RWPE1 (cell line): ENCODE measurements around the gene ACTR5.

Experiments used
- CTCF ChIA-PET: fragments of 350-600 bp; sonication (Branson Sonifier 250); formaldehyde crosslinking; extraction: SDS; loops from one replicate; lab custom pipeline; 2021; lab: Yijun Ruan, JAX
- POLR2A ChIA-PET: fragments of 400-600 bp; formaldehyde crosslinking; extraction: SDS; loops from one replicate; lab custom pipeline; 2020; ENCODE audit warnings: antibody characterized with exemption; ENCODE audit not compliant: low non-redundant PET; lab: Yijun Ruan, JAX
- DNase-seq: peaks from one replicate; pipeline ENCODE4 v3.0.0; 2012; ENCODE audit warnings: low spot score
- H3K27ac ChIP-seq: fragments of 450-650 bp; 2 replicates; pipeline ENCODE4 v1.5.1; 2017
- TF ChIP-seq, protein P1 (sequence below): fragments of 450-650 bp; conservative IDR thresholded peaks from 2 replicates; pipeline ENCODE4 v1.5.1; 2017; ENCODE audit warnings: low read depth, mild to moderate bottlenecking

ACTR5 gene

DNA sequence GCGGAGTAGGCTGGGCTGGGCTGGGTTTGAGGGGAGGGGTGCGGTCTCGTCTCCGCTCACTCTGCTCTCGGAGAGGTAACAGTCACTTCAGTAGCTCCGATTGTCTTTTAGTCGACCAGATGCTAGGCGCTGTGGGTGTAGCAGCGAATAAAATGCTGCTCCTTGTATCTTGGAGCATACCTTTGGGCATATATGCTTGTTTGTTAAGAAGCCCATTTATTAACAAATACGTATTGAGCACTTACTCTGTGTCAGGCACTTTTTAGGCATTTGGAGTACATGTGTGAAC is 545 bp downstream of the ACTR5 start:
- POLR2A ChIA-PET: no interaction called here
- CTCF ChIA-PET: interaction anchor here (0.6 to 4.7 kb wide), 4 partner anchors 18 to 100 kb away, joined by 3 to 29 read pairs (median 5); no protein-coding TSS in a partner anchor
- TF ChIP-seq, protein P1, sequence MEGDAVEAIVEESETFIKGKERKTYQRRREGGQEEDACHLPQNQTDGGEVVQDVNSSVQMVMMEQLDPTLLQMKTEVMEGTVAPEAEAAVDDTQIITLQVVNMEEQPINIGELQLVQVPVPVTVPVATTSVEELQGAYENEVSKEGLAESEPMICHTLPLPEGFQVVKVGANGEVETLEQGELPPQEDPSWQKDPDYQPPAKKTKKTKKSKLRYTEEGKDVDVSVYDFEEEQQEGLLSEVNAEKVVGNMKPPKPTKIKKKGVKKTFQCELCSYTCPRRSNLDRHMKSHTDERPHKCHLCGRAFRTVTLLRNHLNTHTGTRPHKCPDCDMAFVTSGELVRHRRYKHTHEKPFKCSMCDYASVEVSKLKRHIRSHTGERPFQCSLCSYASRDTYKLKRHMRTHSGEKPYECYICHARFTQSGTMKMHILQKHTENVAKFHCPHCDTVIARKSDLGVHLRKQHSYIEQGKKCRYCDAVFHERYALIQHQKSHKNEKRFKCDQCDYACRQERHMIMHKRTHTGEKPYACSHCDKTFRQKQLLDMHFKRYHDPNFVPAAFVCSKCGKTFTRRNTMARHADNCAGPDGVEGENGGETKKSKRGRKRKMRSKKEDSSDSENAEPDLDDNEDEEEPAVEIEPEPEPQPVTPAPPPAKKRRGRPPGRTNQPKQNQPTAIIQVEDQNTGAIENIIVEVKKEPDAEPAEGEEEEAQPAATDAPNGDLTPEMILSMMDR: no peak
- peak overlapping the region; percentile 84 for H3K27ac ChIP-seq
- peak; percentile 91 for DNase-seq

DNA sequence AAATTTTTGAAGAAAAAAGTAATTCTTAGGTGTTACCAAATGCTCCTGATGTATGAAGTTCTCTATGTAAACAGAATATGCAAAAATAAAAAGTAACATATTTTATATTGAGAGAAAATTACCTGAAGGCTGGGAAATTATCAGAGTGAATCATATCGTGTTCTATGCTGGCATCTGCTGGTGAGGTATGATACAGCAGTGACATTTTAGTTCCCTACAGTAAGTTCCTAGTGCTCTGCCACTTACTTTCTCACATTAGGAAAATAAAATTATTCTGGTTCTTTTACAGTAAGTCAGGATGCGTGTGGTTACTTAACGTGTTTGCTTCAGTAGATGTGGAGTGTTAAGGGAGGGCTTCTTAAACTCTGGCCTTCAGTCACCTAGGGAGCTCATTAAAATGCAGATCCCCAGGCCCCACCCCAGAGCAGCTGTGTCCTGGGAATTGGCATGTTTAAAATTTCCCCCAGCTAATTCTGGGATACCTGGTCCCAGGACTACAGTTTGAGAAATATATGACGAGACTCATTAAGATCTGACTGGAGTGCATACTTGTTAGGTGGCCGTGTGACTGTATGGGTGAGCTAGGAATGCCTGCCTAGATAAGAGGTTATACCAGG is 3.2 kb downstream of the ACTR5 start:
- ChIA-PET POLR2A (no interaction called here), CTCF (interaction anchor here (0.6 to 4.7 kb wide), 23 partner anchors 10 to 985 kb away, joined by 3 to 32 read pairs (median 6); partner anchors contain the start of gene SLC32A1)
- H3K27ac ChIP-seq: no peak overlapping the region
- DNase-seq: peak; percentile 80
- TF ChIP-seq, protein P1: peak; percentile 92

DNA sequence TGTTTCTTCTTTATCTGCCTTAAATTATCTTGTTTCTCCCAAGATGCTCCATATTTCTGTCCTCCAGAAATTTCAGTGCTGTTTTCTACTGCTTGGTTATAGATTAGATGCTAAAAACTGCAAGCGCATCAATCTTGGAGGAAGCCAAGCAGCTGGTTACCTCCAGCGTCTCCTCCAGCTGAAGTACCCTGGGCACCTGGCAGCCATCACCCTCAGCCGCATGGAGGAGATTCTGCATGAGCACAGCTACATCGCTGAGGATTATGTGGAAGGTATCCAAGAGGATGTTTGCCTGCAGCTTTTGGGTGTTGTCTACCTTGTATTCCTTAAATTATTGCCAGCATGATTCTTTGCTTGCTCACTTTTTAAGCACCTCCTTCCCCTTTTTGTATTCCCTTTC is 3.8 kb downstream of the ACTR5 start:
- no peak overlapping the region for H3K27ac ChIP-seq
- no peak for DNase-seq
- TF ChIP-seq, protein P1: no peak
- ChIA-PET CTCF (interaction anchor here (0.6 to 4.7 kb wide), 23 partner anchors 9 to 985 kb away, joined by 3 to 32 read pairs (median 6); partner anchors contain the start of gene SLC32A1), POLR2A (no interaction called here)

GRCh38 chr20:38754924-38755323 is 6.7 kb downstream of the ACTR5 start:
- no peak overlapping the region for H3K27ac ChIP-seq
- CTCF ChIA-PET: interaction anchor here (0.6 to 0.7 kb wide), 3 partner anchors 24 to 104 kb away, joined by 3 to 6 read pairs (median 3); no protein-coding TSS in a partner anchor
- TF ChIP-seq, protein P1: no peak
- DNase-seq: no peak
- POLR2A ChIA-PET: no interaction called here

DNA sequence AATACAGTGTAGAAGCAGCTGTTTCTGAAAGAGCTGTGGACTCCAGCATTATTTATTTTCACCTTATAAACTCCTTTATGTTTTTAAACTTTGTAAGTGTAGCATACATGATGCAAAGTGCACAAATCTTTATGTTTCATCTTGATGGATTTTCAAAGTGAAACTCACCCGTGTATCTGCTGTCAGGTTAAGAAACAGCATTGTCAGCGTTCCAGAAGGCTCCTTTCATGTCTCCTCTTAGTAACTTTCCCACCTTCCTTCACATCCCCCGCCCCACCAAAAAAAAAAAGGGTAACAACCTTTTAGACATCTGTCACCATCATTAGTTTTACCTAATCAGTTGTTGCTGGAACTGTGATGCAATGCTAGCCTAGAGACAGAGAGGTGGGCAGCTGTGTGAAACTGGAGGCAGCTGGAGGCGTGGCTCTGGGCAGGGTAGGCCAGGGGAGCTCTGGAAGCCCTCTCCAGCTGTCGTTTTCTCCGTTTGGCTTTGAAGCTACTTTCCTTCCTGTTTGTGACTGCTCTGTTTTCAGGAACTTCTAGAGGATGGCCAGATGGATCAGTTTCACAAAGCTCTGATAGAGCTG is 7.2 kb downstream of the ACTR5 start:
- ChIA-PET CTCF (interaction anchor here (0.6 to 0.7 kb wide), 4 partner anchors 24 to 105 kb away, joined by 3 to 6 read pairs (median 3); no protein-coding TSS in a partner anchor), POLR2A (no interaction called here)
- H3K27ac ChIP-seq: no peak overlapping the region

DNA sequence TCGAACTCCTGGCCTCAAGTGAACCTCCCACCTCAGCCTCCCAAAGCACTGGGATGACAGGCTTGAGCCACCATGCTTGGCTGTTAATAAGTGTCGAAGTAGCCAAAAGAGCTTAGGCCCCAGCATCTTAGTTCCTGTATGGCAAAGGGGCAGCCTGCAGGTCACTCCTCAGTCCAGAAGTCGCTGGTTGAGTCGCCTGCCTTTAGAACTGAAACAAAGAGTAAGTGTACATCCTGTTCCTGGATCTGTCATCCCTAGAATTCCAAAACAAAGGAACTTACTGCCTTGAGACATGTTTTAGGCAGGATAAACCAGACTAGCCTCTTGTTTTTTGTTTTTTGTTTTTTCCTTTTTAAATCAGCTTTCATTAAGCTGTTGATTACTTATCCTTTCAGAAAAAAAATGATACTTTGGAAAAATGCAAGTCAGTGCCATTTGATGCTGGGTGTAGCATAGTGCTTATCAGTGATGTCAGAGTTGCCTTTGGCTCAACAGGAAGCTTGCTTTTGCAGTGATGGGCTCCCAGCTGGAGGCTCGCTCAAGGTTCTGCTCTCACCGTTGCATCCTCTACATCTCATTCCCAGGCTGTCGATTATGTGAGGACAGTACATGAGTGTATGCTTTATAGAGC is 9.0 kb downstream of the ACTR5 start:
- POLR2A ChIA-PET: no interaction called here
- CTCF ChIA-PET: interaction anchor here (0.5 to 1.7 kb wide), 4 partner anchors 19 to 135 kb away, joined by 3 to 5 read pairs (median 4); no protein-coding TSS in a partner anchor
- no peak overlapping the region for H3K27ac ChIP-seq
- no peak for DNase-seq
- TF ChIP-seq, protein P1: no peak

More for the DNA sequence above, 7.2 kb downstream of the ACTR5 start:
- DNase-seq: no peak
- TF ChIP-seq, protein P1: no peak
